HG02588 (cell line): Measurements from ENCODE around the gene MMP8.

ENCODE experiments used
- ATAC-seq: cut with Tn5 transposase; IDR thresholded peaks from one replicate; pipeline ENCODE4 v1.9.1; 2021; ENCODE audit warnings: mild to moderate bottlenecking, moderate library complexity; ENCODE audit not compliant: unreplicated experiment

Gene MMP8

GRCh38 chr11:102727890-102728289 lies 3.1 kb upstream of the MMP8 start:
- ATAC-seq: no peak

- no peak for ATAC-seq
Measured at GRCh38 chr11:102722821-102723220, 1.9 kb downstream of the MMP8 start.

GRCh38 chr11:102719620-102720277 lies 5.0 kb downstream of the MMP8 start:
- no peak for ATAC-seq

GRCh38 chr11:102717280-102717679 lies 7.5 kb downstream of the MMP8 start:
- no peak for ATAC-seq

- no peak for ATAC-seq
Measured at GRCh38 chr11:102716527-102716926, 8.2 kb downstream of the MMP8 start.

GRCh38 chr11:102712137-102712536 lies 12.6 kb downstream of the MMP8 start:
- ATAC-seq: no peak

- ATAC-seq: no peak
Measured at GRCh38 chr11:102709201-102709945, 15.4 kb downstream of the MMP8 start.

GRCh38 chr11:102708654-102709053 lies 16.1 kb downstream of the MMP8 start:
- ATAC-seq: no peak

GRCh38 chr11:102705626-102706025 lies 19.1 kb downstream of the MMP8 start, which contains the start of gene MMP27:
MMP27 (minus strand) TSS chr11:102705769; CDS start chr11:102705714, 55 bp downstream.
- no peak for ATAC-seq

GRCh38 chr11:102704841-102705240 lies 19.9 kb downstream of the MMP8 start:
- ATAC-seq: no peak

GRCh38 chr11:102703826-102704493 lies 20.8 kb downstream of the MMP8 start:
- no peak for ATAC-seq

- ATAC-seq: no peak
Measured at GRCh38 chr11:102695201-102695600, 29.6 kb downstream of the MMP8 start.

- no peak for ATAC-seq
Measured at GRCh38 chr11:102685754-102686153, 39.0 kb downstream of the MMP8 start.

- ATAC-seq: no peak
Measured at GRCh38 chr11:102685338-102685737, 39.4 kb downstream of the MMP8 start.

GRCh38 chr11:102683277-102683676 lies 41.5 kb downstream of the MMP8 start:
- no peak for ATAC-seq

GRCh38 chr11:102680945-102681344 lies 43.8 kb downstream of the MMP8 start:
- no peak for ATAC-seq

- ATAC-seq: no peak
Measured at GRCh38 chr11:102678022-102678421, 46.7 kb downstream of the MMP8 start.

GRCh38 chr11:102676084-102676483 lies 48.7 kb downstream of the MMP8 start:
- no peak for ATAC-seq

- ATAC-seq: peak; percentile 67
Measured at GRCh38 chr11:102669664-102670063, 55.1 kb downstream of the MMP8 start.

GRCh38 chr11:102666331-102666957 lies 58.3 kb downstream of the MMP8 start:
- ATAC-seq: no peak

GRCh38 chr11:102664001-102664752 lies 60.6 kb downstream of the MMP8 start:
- ATAC-seq: no peak
